Measurements from ENCODE around the gene ZNF683. TPM values are rescaled to one million over a fixed set of nuclear protein-coding genes. Genes with fewer than 3 reads are reported as not detected.

ZNF683 gene
- total and polyA plus RNA-seq, 2 donors (not counting 3 experiments of a cell fraction or from before 2014, with no cell fraction given) = not detected

- intact Hi-C loops (cut with micrococcal nuclease) = no loop called here
- H3K9me3 ChIP-seq (replicated peaks; ENCODE audit: control insufficient read depth, insufficient read depth, low read length) = no peaks in the 10 kb centered on the region
- H3K27ac ChIP-seq (ENCODE audit: insufficient read depth, low read depth, low read length) = no peak overlapping the region
- no peak for FAIRE-seq
- H3K27me3 ChIP-seq (ENCODE audit: control insufficient read depth in 2 of 2, insufficient read depth in 2 of 2, low read length in 2 of 2) = no peaks in the 10 kb centered on the region
- H3K4me1 ChIP-seq (ENCODE audit: control insufficient read depth, extremely low read depth, insufficient read depth, low read length) = peaks cover 15% of the 10 kb centered on the region
- CTCF ChIA-PET = interaction anchor here (1.0 to 1.5 kb wide), 3 partner anchors 14 to 67 kb away, joined by 3 to 5 read pairs (median 3); no protein-coding TSS in a partner anchor
- H3K9me1 ChIP-seq (replicated peaks; ENCODE audit: control insufficient read depth, extremely low read depth, insufficient read depth, low read length) = no peaks in the 10 kb centered on the region
- no peak overlapping the region for H3K4me3 ChIP-seq (replicated peaks in 1 of 3; ENCODE audit: insufficient read depth in 1 of 3, low read depth in 1 of 3, low read length in 3 of 3)
- no peak overlapping the region for H3K9ac ChIP-seq (replicated peaks; ENCODE audit: extremely low read depth, insufficient read depth, low read length)
- no peaks in the 10 kb centered on the region for H4K20me1 ChIP-seq (replicated peaks; ENCODE audit: control insufficient read depth, extremely low read depth, insufficient read depth, low read length)
- H3K4me2 ChIP-seq (ENCODE audit: insufficient read depth, low read length) = no peak overlapping the region
- no peaks in the 10 kb centered on the region for H3K79me2 ChIP-seq (ENCODE audit: control insufficient read depth, insufficient read depth, low read length)
- no peak for DNase-seq (ENCODE audit: low read depth, low spot score)
- no peaks in the 10 kb centered on the region for H3K36me3 ChIP-seq (ENCODE audit: control insufficient read depth in 2 of 2, extremely low read depth in 1 of 2, insufficient read depth in 2 of 2, low read length in 2 of 2)
- BruUV-seq (replicated peaks) = no TSS peak
- POLR2A ChIA-PET = no interaction called here
- TF ChIP-seq POLR2A (IDR thresholded peaks at IDR 0.05; ENCODE audit: low read depth, low read length) (no peak), JUN (IDR thresholded peaks at IDR 0.05; ENCODE audit: borderline replicate concordance, insufficient read depth, insufficient read length, low read depth) (no peak), FOS (IDR thresholded peaks at IDR 0.05; ENCODE audit: borderline replicate concordance, insufficient read depth, low read length) (no peak)
- dilution Hi-C loops (cut with MboI; ENCODE audit: extremely low pct_ligation_motif_present, low sequenced_read_pairs) = no loop called here
- H2AFZ ChIP-seq (ENCODE audit: low read depth, low read length) = no peak overlapping the region
Observed at GRCh38 chr1:26349877-26350244, 22.7 kb downstream of the ZNF683 start.

- no peak overlapping the region for H2AFZ ChIP-seq (ENCODE audit: low read depth, low read length)
- no peak overlapping the region for H3K4me2 ChIP-seq (ENCODE audit: insufficient read depth, low read length)
- TF ChIP-seq MAX (IDR thresholded peaks at IDR 0.05; ENCODE audit: insufficient read depth, insufficient read length) (no peak), CTCF (IDR thresholded peaks at IDR 0.05; ENCODE audit: extremely low read depth in 1 of 2, insufficient read depth in 1 of 2, low read depth in 1 of 2, low read length in 2 of 2) (no peak), EZH2 (IDR thresholded peaks at IDR 0.05; ENCODE audit: borderline replicate concordance, low read depth, low read length, severe bottlenecking) (no peak), POLR2AphosphoS5 (IDR thresholded peaks at IDR 0.05; ENCODE audit: insufficient read depth, low read depth, low read length) (no peak), MYC (IDR thresholded peaks at IDR 0.05; ENCODE audit: low read depth, low read length) (no peak), GATA2 (IDR thresholded peaks at IDR 0.05; ENCODE audit: insufficient read depth, insufficient read length, low read depth, low read length) (no peak), POLR2A (IDR thresholded peaks at IDR 0.05; ENCODE audit: low read depth, low read length) (no peak), FOS (IDR thresholded peaks at IDR 0.05; ENCODE audit: borderline replicate concordance, insufficient read depth, low read length) (no peak), JUN (IDR thresholded peaks at IDR 0.05; ENCODE audit: borderline replicate concordance, insufficient read depth, insufficient read length, low read depth) (no peak)
- H3K4me3 ChIP-seq (replicated peaks in 1 of 3; ENCODE audit: insufficient read depth in 1 of 3, low read depth in 1 of 3, low read length in 3 of 3) = no peak overlapping the region
- POLR2A ChIA-PET = no interaction called here
- FAIRE-seq (no peak), DNase-seq (ENCODE audit: low read depth, low spot score) (no peak)
- no peak overlapping the region for H3K27ac ChIP-seq (ENCODE audit: insufficient read depth, low read depth, low read length)
- intact Hi-C loops (cut with micrococcal nuclease) = no loop called here
- H3K9ac ChIP-seq (replicated peaks; ENCODE audit: extremely low read depth, insufficient read depth, low read length) = no peak overlapping the region
- H3K9me3 ChIP-seq (replicated peaks; ENCODE audit: control insufficient read depth, insufficient read depth, low read length) = no peaks in the 10 kb centered on the region
- no peaks in the 10 kb centered on the region for H3K79me2 ChIP-seq (ENCODE audit: control insufficient read depth, insufficient read depth, low read length)
- dilution Hi-C loops (cut with MboI; ENCODE audit: extremely low pct_ligation_motif_present, low sequenced_read_pairs) = no loop called here
- no peaks in the 10 kb centered on the region for H3K9me1 ChIP-seq (replicated peaks; ENCODE audit: control insufficient read depth, extremely low read depth, insufficient read depth, low read length)
- peaks cover 15% of the 10 kb centered on the region for H3K4me1 ChIP-seq (ENCODE audit: control insufficient read depth, extremely low read depth, insufficient read depth, low read length)
- no peaks in the 10 kb centered on the region for H3K27me3 ChIP-seq (ENCODE audit: control insufficient read depth in 2 of 2, insufficient read depth in 2 of 2, low read length in 2 of 2)
- BruUV-seq (replicated peaks) = no TSS peak
- CTCF ChIA-PET = interaction anchor here (0.6 to 1.0 kb wide), 3 partner anchors 11 to 68 kb away, joined by 3 read pairs; no protein-coding TSS in a partner anchor
- no peaks in the 10 kb centered on the region for H3K36me3 ChIP-seq (ENCODE audit: control insufficient read depth in 2 of 2, extremely low read depth in 1 of 2, insufficient read depth in 2 of 2, low read length in 2 of 2)
- H4K20me1 ChIP-seq (replicated peaks; ENCODE audit: control insufficient read depth, extremely low read depth, insufficient read depth, low read length) = no peaks in the 10 kb centered on the region
Observed at GRCh38 chr1:26349188-26349876, 23.2 kb downstream of the ZNF683 start.

Data from endothelial cell of umbilical vein (primary cell).